Body of pancreas (tissue), 4 donors: Measurements from ENCODE around the gene DIS3L2.

Experiments
- CTCF ChIP-seq, 7 experiments: fragments of 450-650 bp in 4 of 7; fragments of 200-600 bp in 3 of 7; sonication (generic) in 3 of 7; IDR thresholded peaks; one replicate each; pipeline ENCODE4 v1.5.1; 2016 to 2019; ENCODE audit warnings: antibody characterized with exemption in 7 of 7
- POLR2A ChIP-seq, 3 donors: fragments of 450-650 bp; IDR thresholded peaks; one replicate each; pipeline ENCODE4 v1.6.1; 2016; ENCODE audit warnings: antibody characterized with exemption in 3 of 3, mild to moderate bottlenecking in 2 of 3

GRCh38 chr2:232210306-232210705, 248.8 kb downstream of the DIS3L2 start:
- no peak for TF ChIP-seq CTCF (IDR thresholded peaks at IDR 0.05)
- TF ChIP-seq POLR2A (IDR thresholded peaks at IDR 0.05) = no peak
